ENCODE results near the gene PPP1R7. TPM values are rescaled to one million over a fixed set of nuclear protein-coding genes. Genes with fewer than 3 reads are reported as not detected.

Gene PPP1R7
- total RNA-seq, 3 donors from 2014 or later, result 59.3 to 68.9 (median 61.9) TPM

GRCh38 chr2:241189856-241190201, 39.6 kb downstream of the PPP1R7 start:
- ATAC-seq, result no peak
- no peak for TF ChIP-seq CTCF (IDR thresholded peaks at IDR 0.05)
- H3K36me3 ChIP-seq (ENCODE audit: low read depth), result no peaks in the 10 kb centered on the region

DNA sequence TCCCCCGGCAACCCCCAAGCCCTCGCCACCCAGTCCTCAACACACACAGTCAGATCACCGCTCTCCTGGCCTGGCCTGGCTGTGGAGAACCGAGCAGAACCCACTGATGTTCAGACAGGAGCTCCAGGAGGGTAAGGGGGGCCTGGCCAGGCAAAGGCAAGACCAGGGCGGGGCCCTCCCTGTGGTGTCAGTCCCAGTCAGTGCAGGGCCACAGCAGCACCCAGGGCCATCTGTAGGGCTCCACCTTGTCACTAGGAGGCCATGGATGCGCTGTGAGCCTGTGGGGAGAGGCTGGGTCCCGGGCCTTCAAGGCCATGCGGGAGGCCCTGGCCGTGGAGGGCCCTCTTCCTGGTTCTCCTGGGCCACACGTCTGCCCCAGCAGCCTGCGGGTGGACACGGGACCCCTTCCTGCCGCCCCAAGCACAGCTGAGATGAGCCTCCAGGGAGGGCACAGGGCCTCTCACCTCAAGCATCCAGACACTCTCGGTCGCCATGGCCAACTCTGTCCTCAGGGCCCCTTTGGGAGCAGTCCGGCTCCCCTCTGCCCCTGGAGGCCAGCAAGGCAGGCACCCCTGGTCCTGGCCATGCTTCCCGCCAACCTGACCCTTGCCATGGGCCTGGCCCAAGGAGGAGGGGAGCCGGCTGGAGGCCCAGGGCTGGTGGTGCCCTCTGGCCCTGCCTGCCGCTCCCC, 40.2 kb downstream of the PPP1R7 start:
- TF ChIP-seq CTCF (IDR thresholded peaks at IDR 0.05), result no peak
- Histone ChIP-seq H3K9me3 (no peaks in the 10 kb centered on the region), H3K4me1 (ENCODE audit: low read depth) (peaks cover 11% of the 10 kb centered on the region), H3K36me3 (ENCODE audit: low read depth) (no peaks in the 10 kb centered on the region), H3K4me3 (no peak overlapping the region)
- intact Hi-C loops (cut with DNase I, micrococcal nuclease), result no loop called here
- peak; percentile 48 for ATAC-seq
- no peak for DNase-seq

More at GRCh38 chr2:241189856-241190201, 39.6 kb downstream of the PPP1R7 start:
- Histone ChIP-seq H3K4me1 (ENCODE audit: low read depth) (peaks cover 11% of the 10 kb centered on the region), H3K4me3 (no peak overlapping the region), H3K9me3 (no peaks in the 10 kb centered on the region)
- DNase-seq, result no peak
- intact Hi-C loops (cut with DNase I, micrococcal nuclease), result no loop called here

DNA sequence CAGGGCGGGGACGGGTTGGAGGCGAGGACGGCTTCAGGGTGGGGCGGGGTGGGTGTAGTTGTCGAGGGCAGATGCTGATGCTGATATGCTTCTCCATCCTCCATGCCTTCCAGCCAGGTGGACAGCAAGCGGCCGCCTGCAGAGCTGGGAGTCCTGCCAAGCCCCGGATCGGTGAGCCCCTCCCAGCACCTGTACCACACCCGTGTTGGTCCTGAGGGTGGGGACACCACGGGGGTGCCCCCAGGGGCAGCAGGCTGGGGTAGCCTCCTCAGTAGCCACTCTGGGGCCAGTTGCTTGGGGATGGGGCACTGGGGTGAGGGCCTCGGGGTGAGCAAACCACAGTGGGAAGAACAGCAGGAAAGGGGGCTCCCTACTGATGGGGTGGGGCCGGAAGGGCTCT, 40.8 kb downstream of the PPP1R7 start:
- intact Hi-C loops (cut with DNase I, micrococcal nuclease), result no loop called here
- ATAC-seq (peak; percentile 67), DNase-seq (peak; percentile 52 to 79 (median 72))
- Histone ChIP-seq H3K9me3 (no peaks in the 10 kb centered on the region), H3K4me1 (ENCODE audit: low read depth) (peaks cover 11% of the 10 kb centered on the region), H3K4me3 (no peak overlapping the region), H3K36me3 (ENCODE audit: low read depth) (no peaks in the 10 kb centered on the region)
- no peak for TF ChIP-seq CTCF (IDR thresholded peaks at IDR 0.05)

DNA sequence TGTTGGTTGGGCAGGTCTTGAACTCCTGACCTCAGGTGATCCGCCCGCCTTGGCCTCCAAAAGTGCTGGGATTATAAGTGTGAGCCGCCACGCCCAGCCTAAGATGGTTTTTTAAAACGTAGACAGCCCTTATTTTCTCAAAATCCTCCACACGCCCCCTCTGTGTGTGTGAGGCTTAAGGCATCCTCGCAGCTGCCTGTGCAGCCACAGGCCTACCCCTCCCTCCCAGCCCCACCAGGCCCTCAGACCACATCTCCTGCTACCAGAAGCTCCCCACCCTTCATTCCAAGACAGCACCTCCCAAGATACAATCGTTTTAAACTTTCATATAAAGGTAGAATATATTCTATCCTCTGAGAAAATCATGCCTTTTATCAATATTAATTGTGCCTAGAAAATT, 43.0 kb downstream of the PPP1R7 start:
- DNase-seq (no peak), ATAC-seq (no peak)
- Histone ChIP-seq H3K4me3 (no peak overlapping the region), H3K4me1 (ENCODE audit: low read depth) (peaks cover 11% of the 10 kb centered on the region), H3K36me3 (ENCODE audit: low read depth) (no peaks in the 10 kb centered on the region), H3K9me3 (no peaks in the 10 kb centered on the region)
- no peak for TF ChIP-seq CTCF (IDR thresholded peaks at IDR 0.05)
- intact Hi-C loops (cut with DNase I, micrococcal nuclease), result no loop called here

- no peak for ATAC-seq
- Histone ChIP-seq H3K9me3 (no peaks in the 10 kb centered on the region), H3K4me1 (ENCODE audit: low read depth) (peaks cover 11% of the 10 kb centered on the region), H3K4me3 (no peak overlapping the region), H3K36me3 (ENCODE audit: low read depth) (no peaks in the 10 kb centered on the region)
- DNase-seq, result no peak
- no peak for TF ChIP-seq CTCF (IDR thresholded peaks at IDR 0.05)
- intact Hi-C loops (cut with DNase I, micrococcal nuclease), result no loop called here
Observed at GRCh38 chr2:241194811-241195210, 44.5 kb downstream of the PPP1R7 start.
